Keratinocyte (primary cell): ENCODE measurements around the gene ACAP2. TPM values are rescaled to one million over a fixed set of nuclear protein-coding genes. Genes with fewer than 3 reads are reported as not detected.

Experiments
- DNase-seq: peaks from one replicate; pipeline ENCODE4 v3.0.0-alpha.2; 2011; ENCODE audit warnings: low read depth, missing footprints, low spot score
- FAIRE-seq: peaks from 2 replicates; lab custom pipeline; 2011; peaks lifted over from hg19 to GRCh38; lab: Jason Lieb, UNC
- H2AFZ ChIP-seq: 2 replicates; pipeline ENCODE4 v1.6.0; 2012; ENCODE audit warnings: low read length, control low read depth, inconsistent platforms; ENCODE audit not compliant: control insufficient read depth
- H3K27ac ChIP-seq: 2 replicates; pipeline ENCODE4 v1.5.1; 2011; ENCODE audit warnings: low read length; ENCODE audit not compliant: control insufficient read depth, insufficient read depth
- H3K27me3 ChIP-seq: 3 replicates; pipeline ENCODE4 v1.6.0; 2011; ENCODE audit warnings: low read length; ENCODE audit not compliant: control insufficient read depth, insufficient read depth; ENCODE audit errors: extremely low read depth
- H3K36me3 ChIP-seq, 2 experiments: 2 replicates in 1 of 2; 3 replicates in 1 of 2; pipeline ENCODE4 v1.5.1; 2011; ENCODE audit warnings: low read length in 2 of 2, mild to moderate bottlenecking in 1 of 2; ENCODE audit not compliant: control insufficient read depth in 2 of 2, insufficient read depth in 2 of 2; ENCODE audit errors: extremely low read depth in 1 of 2
- H3K4me1 ChIP-seq: 3 replicates; pipeline ENCODE4 v1.5.1; 2011; ENCODE audit warnings: low read length; ENCODE audit not compliant: control insufficient read depth, insufficient read depth; ENCODE audit errors: extremely low read depth
- H3K4me2 ChIP-seq: 3 replicates; pipeline ENCODE4 v1.6.0; 2011; ENCODE audit warnings: low read depth, low read length; ENCODE audit not compliant: control insufficient read depth, insufficient read depth; ENCODE audit errors: extremely low read depth
- H3K4me3 ChIP-seq, 3 experiments: fragments of 200-600 bp in 1 of 3; sonication (generic) in 1 of 3; 2 replicates in 2 of 3; 3 replicates in 1 of 3; pipeline ENCODE4 v1.5.1; 2011 to 2016; ENCODE audit warnings: low read length in 3 of 3, mild to moderate bottlenecking in 3 of 3, control low read depth in 2 of 3, inconsistent platforms in 1 of 3, low read depth in 1 of 3, mixed read lengths in 1 of 3, mixed run types in 1 of 3, moderate library complexity in 1 of 3; ENCODE audit not compliant: control insufficient read depth in 2 of 3, insufficient read depth in 2 of 3; ENCODE audit errors: extremely low read depth in 1 of 3
- H3K79me2 ChIP-seq: 2 replicates; pipeline ENCODE4 v1.6.0; 2012; ENCODE audit warnings: low read length; ENCODE audit not compliant: control insufficient read depth, insufficient read depth
- H3K9ac ChIP-seq: 3 replicates; pipeline ENCODE4 v1.6.0; 2011; ENCODE audit warnings: low read length; ENCODE audit not compliant: control insufficient read depth, insufficient read depth; ENCODE audit errors: extremely low read depth
- H3K9me1 ChIP-seq: 3 replicates; pipeline ENCODE4 v1.6.0; 2011; ENCODE audit warnings: low read length; ENCODE audit not compliant: control insufficient read depth, insufficient read depth; ENCODE audit errors: extremely low read depth
- H3K9me3 ChIP-seq: 2 replicates; pipeline ENCODE4 v1.5.1; 2012; ENCODE audit warnings: low read depth, low read length; ENCODE audit not compliant: control insufficient read depth
- H4K20me1 ChIP-seq: 3 replicates; pipeline ENCODE4 v1.6.0; 2011; ENCODE audit warnings: low read length; ENCODE audit not compliant: control insufficient read depth, insufficient read depth; ENCODE audit errors: extremely low read depth
- CTCF ChIP-seq, 3 experiments: IDR thresholded peaks in 1 of 3; conservative IDR thresholded peaks in 1 of 3; optimal IDR thresholded peaks in 1 of 3; 2 replicates in 2 of 3; 3 replicates in 1 of 3; pipeline versions ENCODE3 to v1.5.1; 2011; ENCODE audit warnings: low read length in 3 of 3, mild to moderate bottlenecking in 3 of 3, moderate library complexity in 2 of 3, control low read depth in 1 of 3, inconsistent platforms in 1 of 3; ENCODE audit not compliant: insufficient read depth in 2 of 3; ENCODE audit errors: extremely low read depth in 1 of 3
- EZH2 ChIP-seq: IDR thresholded peaks from one replicate; pipeline ENCODE4 v1.6.1; 2012; ENCODE audit warnings: inconsistent platforms, mild to moderate bottlenecking, low read length, moderate library complexity
- dilution Hi-C: fragments of 300-500 bp; cut with MboI; formaldehyde crosslinking; loops from one replicate; pipeline ENCODE4 v1.7.0; 2020; ENCODE audit warnings: low sequenced_read_pairs; ENCODE audit not compliant: extremely low pct_ligation_motif_present
- polyA plus RNA-seq, 5 experiments: library from polyadenylated mRNA; depleted of rRNA in 3 of 5; stranded (reverse) in 3 of 5; stranded (forward) in 1 of 5; unstranded in 1 of 5; fragments of >200 nt; gene quantifications; 1 replicate in 1 of 5; 2 replicates in 3 of 5; 3 replicates in 1 of 5; pipeline versions ENCODE4 v1.2.1 to v1.2.3, GENCODE V29; 2011 to 2012; ENCODE audit warnings: missing spikeins in 2 of 5, low read depth in 1 of 5, low replicate concordance in 1 of 5

Gene ACAP2
- polyA plus RNA-seq, 1 donor (not counting 4 experiments of a cell fraction or from before 2014, with no cell fraction given), result 23.5 TPM

GRCh38 chr3:195240939-195241338 lies 201.9 kb downstream of the ACAP2 start:
- H3K27me3 ChIP-seq, result no peaks in the 10 kb centered on the region
- no peaks in the 10 kb centered on the region for H3K9me3 ChIP-seq
- H3K4me2 ChIP-seq, result no peak overlapping the region
- no peak overlapping the region for H3K27ac ChIP-seq
- FAIRE-seq (no peak), DNase-seq (no peak)
- no peaks in the 10 kb centered on the region for H3K79me2 ChIP-seq
- dilution Hi-C loops, result no loop called here
- H2AFZ ChIP-seq, result no peak overlapping the region
- H3K36me3 ChIP-seq, result peaks cover 0 to 2% of the 10 kb centered on the region in 2 experiments
- H3K9me1 ChIP-seq, result no peaks in the 10 kb centered on the region
- TF ChIP-seq CTCF (optimal IDR thresholded peaks at IDR 0.05 in 1 of 3, IDR thresholded peaks at IDR 0.05 in 1 of 3, conservative IDR thresholded peaks at IDR 0.05 in 1 of 3; ENCODE audit: extremely low read depth in 1 of 3, insufficient read depth in 2 of 3, low read length in 3 of 3) (no peak), EZH2 (no peak)
- no peak overlapping the region for H3K9ac ChIP-seq
- no peaks in the 10 kb centered on the region for H4K20me1 ChIP-seq
- H3K4me3 ChIP-seq, result no peak overlapping the region
- peaks cover 5% of the 10 kb centered on the region for H3K4me1 ChIP-seq

GRCh38 chr3:195240171-195240701 lies 202.6 kb downstream of the ACAP2 start:
- no peaks in the 10 kb centered on the region for H3K27me3 ChIP-seq
- no peaks in the 10 kb centered on the region for H3K36me3 ChIP-seq
- H2AFZ ChIP-seq, result no peak overlapping the region
- no peaks in the 10 kb centered on the region for H4K20me1 ChIP-seq
- no peak overlapping the region for H3K9ac ChIP-seq
- no peaks in the 10 kb centered on the region for H3K79me2 ChIP-seq
- peaks cover 5% of the 10 kb centered on the region for H3K4me1 ChIP-seq
- H3K9me3 ChIP-seq, result no peaks in the 10 kb centered on the region
- dilution Hi-C loops, result no loop called here
- no peak for TF ChIP-seq EZH2
- TF ChIP-seq CTCF (optimal IDR thresholded peaks at IDR 0.05 in 1 of 3, IDR thresholded peaks at IDR 0.05 in 1 of 3, conservative IDR thresholded peaks at IDR 0.05 in 1 of 3; ENCODE audit: extremely low read depth in 1 of 3, insufficient read depth in 2 of 3, low read length in 3 of 3), result no peak
- H3K4me2 ChIP-seq, result no peak overlapping the region
- no peak overlapping the region for H3K27ac ChIP-seq
- DNase-seq (no peak), FAIRE-seq (no peak)
- H3K9me1 ChIP-seq, result no peaks in the 10 kb centered on the region
- no peak overlapping the region for H3K4me3 ChIP-seq
